Erythroblast (primary cell): ENCODE measurements around the gene VIM.

Experiments
- GATA1 ChIP-seq: IDR thresholded peaks from 2 replicates; pipeline ENCODE4 v1.6.1; 2011; ENCODE audit warnings: low read depth, mild to moderate bottlenecking, control low read depth, low read length, moderate library complexity
- POLR2A ChIP-seq: IDR thresholded peaks from 2 replicates; pipeline ENCODE4 v1.6.1; 2011; ENCODE audit warnings: mild to moderate bottlenecking, low read length

DNA sequence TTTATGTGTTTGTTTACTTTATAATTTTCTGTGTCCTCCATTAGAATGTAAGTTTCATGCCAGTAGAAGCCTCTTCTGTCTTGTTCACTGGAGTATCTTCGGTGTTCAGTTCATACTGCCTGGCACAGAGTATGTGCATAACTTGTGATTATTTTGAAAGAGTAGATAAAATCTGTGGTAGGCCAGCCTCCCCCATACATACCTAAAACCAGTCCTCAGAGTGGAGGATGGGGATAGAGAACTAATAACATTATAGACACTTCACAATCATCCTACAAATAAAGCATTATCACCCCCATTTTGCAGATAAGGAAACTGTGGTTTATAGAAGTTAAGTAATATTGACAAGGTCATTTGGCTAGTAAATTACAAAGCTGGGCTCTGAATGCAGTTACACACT is 28.0 kb downstream of the VIM start:
- TF ChIP-seq POLR2A (no peak), GATA1 (no peak)
